ENCODE data around the gene FGF9.
A peak's percentile ranks its signal among the peaks of the same experiment; 100 is the strongest.

FGF9 gene

GRCh38 chr13:21670883-21671619 lies at the start of gene FGF9:
TSS of gene FGF9 (plus strand) at chr13:21671073. CDS start at chr13:21671913, 840 bp downstream.
- peak; percentile 82 for DNase-seq (ENCODE audit: low spot score)

- DNase-seq (ENCODE audit: low spot score): peak; percentile 6
These were observed 45.5 kb upstream of the FGF9 start for GRCh38 chr13:21625366-21625765.

GRCh38 chr13:21632196-21632595 lies 38.7 kb upstream of the FGF9 start:
- DNase-seq (ENCODE audit: low spot score): no peak

- DNase-seq (ENCODE audit: low spot score): no peak
These were observed 34.2 kb upstream of the FGF9 start for GRCh38 chr13:21636656-21637055.

- peak; percentile 38 for DNase-seq (ENCODE audit: low spot score)
These were observed 33.6 kb upstream of the FGF9 start for GRCh38 chr13:21637296-21637695.

- peak; percentile 51 for DNase-seq (ENCODE audit: low spot score)
These were observed 32.3 kb upstream of the FGF9 start for GRCh38 chr13:21638319-21639282.

GRCh38 chr13:21639561-21639960 lies 31.3 kb upstream of the FGF9 start:
- no peak for DNase-seq (ENCODE audit: low spot score)

- DNase-seq (ENCODE audit: low spot score): no peak
These were observed 29.2 kb upstream of the FGF9 start for GRCh38 chr13:21641629-21642028.

- DNase-seq (ENCODE audit: low spot score): no peak
These were observed 13.3 kb upstream of the FGF9 start for GRCh38 chr13:21657538-21657937.

- no peak for DNase-seq (ENCODE audit: low spot score)
These were observed 11.8 kb upstream of the FGF9 start for GRCh38 chr13:21659087-21659486.

GRCh38 chr13:21661097-21661909 lies 9.6 kb upstream of the FGF9 start:
- DNase-seq (ENCODE audit: low spot score): no peak

- DNase-seq (ENCODE audit: low spot score): no peak
These were observed 7.7 kb upstream of the FGF9 start for GRCh38 chr13:21663197-21663596.

GRCh38 chr13:21668732-21669275 lies 2.1 kb upstream of the FGF9 start:
- no peak for DNase-seq (ENCODE audit: low spot score)

- DNase-seq (ENCODE audit: low spot score): peak; percentile 58
These were observed 629 bp upstream of the FGF9 start for GRCh38 chr13:21670006-21670882.

GRCh38 chr13:21671620-21672286 lies 880 bp downstream of the FGF9 start:
- no peak for DNase-seq (ENCODE audit: low spot score)

- no peak for DNase-seq (ENCODE audit: low spot score)
These were observed 1.4 kb downstream of the FGF9 start for GRCh38 chr13:21672287-21672680.

GRCh38 chr13:21672796-21673538 lies 2.1 kb downstream of the FGF9 start:
- no peak for DNase-seq (ENCODE audit: low spot score)

- peak; percentile 31 for DNase-seq (ENCODE audit: low spot score)
These were observed 2.6 kb downstream of the FGF9 start for GRCh38 chr13:21673539-21673788.

GRCh38 chr13:21673789-21674489 lies 3.1 kb downstream of the FGF9 start:
- peak; percentile 27 for DNase-seq (ENCODE audit: low spot score)
